Dendritic cell treated with granulocyte-macrophage colony-stimulating factor and Interleukin-4, amounts not matched to agents 40 ng/mL and 50 ng/mL, for 4 days (primary cell): Measurements from ENCODE around the gene SFXN5.
"Not testable (repeated sequence)": the region's sequence is repeated elsewhere in the genome, so short reads cannot be mapped to it uniquely, and the experiment has no call there.

Experiments used
- H3K27ac Mint-ChIP-seq: one replicate; pipeline ENCODE4 v1.8.0; 2022; ENCODE audit warnings: mild to moderate bottlenecking, mixed read lengths
- H3K27me3 Mint-ChIP-seq: one replicate; pipeline ENCODE4 v1.8.0; 2022; ENCODE audit warnings: mild to moderate bottlenecking, mixed read lengths
- H3K36me3 Mint-ChIP-seq: one replicate; pipeline ENCODE4 v1.8.0; 2022; ENCODE audit warnings: low read depth, mixed read lengths
- H3K4me1 Mint-ChIP-seq: one replicate; pipeline ENCODE4 v1.8.0; 2022; ENCODE audit warnings: low read depth, mixed read lengths
- H3K4me3 Mint-ChIP-seq: one replicate; pipeline ENCODE4 v1.8.0; 2022; ENCODE audit warnings: mild to moderate bottlenecking, moderate library complexity, mixed read lengths
- H3K9me3 Mint-ChIP-seq: one replicate; pipeline ENCODE4 v1.8.0; 2022; ENCODE audit warnings: mixed read lengths
- intact Hi-C: fragments of 100-400 bp; cut with micrococcal nuclease; formaldehyde crosslinking; loops from one replicate; pipeline ENCODE4 v1.15.0; 2022

SFXN5 gene

DNA sequence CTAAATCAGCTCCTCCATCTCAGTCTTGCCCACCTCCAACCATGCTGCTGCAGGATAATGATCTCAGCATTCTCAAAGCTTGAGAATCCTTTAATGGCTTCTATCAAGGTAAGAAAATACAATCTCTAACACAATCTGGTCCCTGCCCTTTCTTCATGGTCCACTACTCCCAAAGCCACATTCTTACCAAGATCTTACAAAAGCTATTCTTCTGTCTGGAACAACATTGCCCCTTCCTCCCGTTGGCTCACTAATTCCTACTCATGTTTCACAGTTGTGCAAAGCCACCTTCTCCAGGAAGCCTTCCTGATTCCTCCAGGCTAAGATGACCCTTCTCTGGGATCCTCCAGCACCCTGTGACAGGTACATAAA lies 5.9 kb upstream of the SFXN5 start:
- intact Hi-C loops: no loop called here

DNA sequence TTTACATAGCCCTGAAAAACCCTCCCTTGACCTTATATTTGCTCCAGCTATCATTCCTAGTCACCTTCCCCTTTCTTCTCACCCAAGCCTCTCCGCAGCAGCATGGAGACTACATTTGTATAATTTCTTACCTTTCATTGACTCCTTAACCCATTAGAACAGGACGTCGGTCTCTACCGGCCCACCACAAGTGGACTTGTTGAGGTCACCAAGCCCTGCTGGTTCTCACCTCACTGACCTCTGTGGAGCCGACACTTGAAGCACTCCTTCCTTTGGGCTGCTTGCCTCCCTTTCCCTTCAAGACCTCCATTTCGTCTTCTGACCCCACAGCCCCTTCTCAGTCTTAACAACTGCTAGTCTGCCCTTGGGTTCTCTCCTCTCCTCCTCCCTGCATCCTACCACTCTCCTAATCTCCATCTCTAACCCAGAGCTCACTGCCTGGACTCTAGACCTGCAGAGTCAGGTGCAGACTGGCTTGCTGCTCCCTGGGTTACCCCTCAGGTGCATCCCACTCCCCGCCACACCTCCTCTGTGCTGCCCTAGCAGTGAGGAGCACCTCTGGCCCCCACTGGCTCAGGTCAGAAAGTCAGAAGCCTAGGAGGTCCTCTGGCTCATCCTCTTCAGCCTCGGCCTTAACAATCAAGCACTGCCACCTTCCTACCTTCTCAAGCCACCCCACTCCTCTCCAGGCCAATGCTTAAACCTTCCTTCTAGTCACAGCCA lies 5.3 kb upstream of the SFXN5 start:
- Mint-ChIP-seq H3K36me3 (peaks cover 2% of the 10 kb centered on the region), H3K27me3 (peaks cover 22% of the 10 kb centered on the region), H3K9me3 (no peaks in the 10 kb centered on the region), H3K4me3 (no peak overlapping the region), H3K4me1 (peaks cover 5% of the 10 kb centered on the region), H3K27ac (no peak overlapping the region)
- intact Hi-C loops: no loop called here

More for the DNA sequence above, 5.9 kb upstream of the SFXN5 start:
- peaks cover 22% of the 10 kb centered on the region for H3K27me3 Mint-ChIP-seq
- no peaks in the 10 kb centered on the region for H3K4me1 Mint-ChIP-seq
- no peak overlapping the region for H3K4me3 Mint-ChIP-seq
- no peaks in the 10 kb centered on the region for H3K9me3 Mint-ChIP-seq
- no peak overlapping the region for H3K27ac Mint-ChIP-seq
- no peaks in the 10 kb centered on the region for H3K36me3 Mint-ChIP-seq

DNA sequence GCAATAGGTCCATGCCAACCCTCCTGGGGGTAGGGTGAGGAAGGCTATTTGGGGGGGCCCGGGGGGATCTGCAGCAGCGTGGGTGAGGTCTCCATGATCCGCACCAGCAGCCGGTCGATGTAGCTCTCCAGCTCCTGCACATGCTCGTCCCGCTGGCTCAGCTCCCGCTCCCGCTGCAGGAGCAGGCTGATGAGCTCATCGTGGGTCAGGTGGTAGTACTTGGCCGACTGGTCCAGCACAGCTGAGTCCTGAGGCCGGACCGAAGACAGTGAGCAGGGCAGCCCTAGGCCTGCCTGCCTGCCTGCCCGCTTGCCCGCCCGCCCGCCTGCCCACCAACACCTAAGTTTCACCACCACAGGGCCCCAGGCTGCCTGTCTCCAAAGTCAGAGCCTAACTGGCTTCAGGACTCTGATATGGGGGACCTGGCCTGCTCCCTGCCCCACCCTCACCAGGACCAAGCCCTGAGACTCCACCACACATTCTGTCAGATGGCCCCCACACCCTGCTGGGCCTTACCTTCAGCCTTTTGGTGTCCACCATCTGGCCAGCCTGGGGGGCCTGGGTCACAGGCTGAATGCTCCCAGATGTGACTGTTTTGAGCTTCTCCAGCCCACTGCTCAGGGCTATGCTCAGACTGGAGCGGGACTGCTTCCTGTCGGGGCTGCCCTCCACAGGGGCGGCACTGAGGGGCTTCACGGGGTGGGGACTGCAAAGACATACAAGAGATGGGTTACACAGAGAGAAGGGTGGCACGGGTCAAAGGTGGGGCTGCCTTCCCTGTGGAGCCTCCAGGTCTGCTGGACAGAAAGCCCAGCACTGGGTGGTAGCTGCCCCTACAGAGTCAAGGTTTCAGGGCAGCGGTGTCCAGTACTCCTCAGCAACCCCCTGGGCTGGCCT lies 4.2 kb upstream of the SFXN5 start:
- Mint-ChIP-seq H3K27me3 (peaks cover 18% of the 10 kb centered on the region), H3K36me3 (peaks cover 8% of the 10 kb centered on the region), H3K4me1 (peaks cover 7% of the 10 kb centered on the region), H3K4me3 (no peak overlapping the region), H3K27ac (no peak overlapping the region), H3K9me3 (no peaks in the 10 kb centered on the region)
- intact Hi-C loops: no loop called here

DNA sequence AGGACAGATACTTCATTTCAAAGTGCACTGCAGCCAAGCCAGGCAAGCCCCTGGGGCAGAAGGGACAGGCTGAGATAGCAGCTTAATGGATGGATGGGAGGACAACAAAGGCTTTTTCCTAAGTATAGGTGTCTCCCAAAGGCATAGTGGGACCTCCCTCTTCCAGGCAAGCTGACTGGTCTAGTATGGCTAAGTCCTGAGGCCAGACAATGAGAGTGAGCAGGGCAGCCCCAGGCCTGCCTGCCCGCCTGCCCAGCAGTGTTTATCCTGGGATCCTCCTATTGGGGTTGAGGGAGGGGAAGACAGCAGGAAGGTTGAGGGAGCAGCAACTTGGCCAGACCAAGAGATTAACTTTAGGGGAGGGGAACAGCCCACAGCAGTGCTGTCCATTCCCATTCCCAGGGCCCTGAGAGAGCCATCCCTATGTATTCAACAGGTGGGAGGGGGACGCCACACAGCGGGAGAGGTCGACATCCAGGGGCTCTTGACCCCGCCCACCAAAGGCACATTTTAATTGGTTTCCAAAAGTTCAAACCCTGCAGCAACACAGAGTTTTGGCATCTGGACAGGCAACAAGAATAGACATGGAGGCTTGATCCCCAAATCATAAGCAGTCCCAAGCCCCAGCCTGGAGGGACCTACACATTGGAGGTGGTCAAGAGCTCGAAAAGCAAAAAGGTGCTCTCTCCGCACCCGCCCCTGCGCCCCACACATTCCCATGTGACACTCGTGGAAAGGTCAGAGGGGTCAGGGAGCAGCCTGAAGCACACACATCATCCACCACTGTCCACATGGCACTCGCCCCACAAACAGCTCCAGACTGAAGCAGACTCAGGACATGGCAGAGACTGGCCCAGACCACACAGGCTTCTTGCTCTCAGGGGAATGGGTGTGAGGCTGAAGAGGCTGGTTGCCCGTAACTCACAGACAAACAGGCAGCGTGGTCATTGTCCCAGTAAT lies 2.9 kb upstream of the SFXN5 start:
- Mint-ChIP-seq H3K4me1 (peaks cover 16% of the 10 kb centered on the region), H3K9me3 (no peaks in the 10 kb centered on the region), H3K4me3 (no peak overlapping the region), H3K27me3 (peaks cover 16% of the 10 kb centered on the region), H3K27ac (no peak overlapping the region), H3K36me3 (peaks cover 14% of the 10 kb centered on the region)
- intact Hi-C loops: loop anchor here (5.0 kb wide), 3 partner anchors 82 to 313 kb away; partner anchors contain the start of genes ALMS1 and SMYD5

DNA sequence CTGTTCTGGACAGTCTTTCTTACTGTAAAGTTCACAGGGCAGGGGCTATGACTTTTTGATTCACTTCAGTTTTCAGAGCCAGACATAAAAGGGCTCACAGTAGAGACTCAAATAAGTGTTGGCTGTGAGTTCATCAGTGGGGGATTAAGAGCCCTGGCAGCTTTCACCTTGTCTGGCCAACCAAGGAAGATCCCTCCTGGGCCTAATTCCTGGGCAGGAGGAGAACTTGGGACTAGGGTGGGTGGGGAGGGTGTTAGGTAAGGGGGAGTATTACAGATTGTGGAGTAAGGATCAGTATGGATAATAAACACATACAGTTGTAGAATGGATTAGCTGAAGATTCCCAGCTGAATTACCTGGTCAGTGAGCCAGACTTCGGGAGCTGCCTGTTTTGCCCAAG lies 904 bp upstream of the SFXN5 start:
- H3K36me3 Mint-ChIP-seq: peaks cover 15% of the 10 kb centered on the region
- peak overlapping the region; percentile 91 for H3K4me3 Mint-ChIP-seq
- H3K9me3 Mint-ChIP-seq: no peaks in the 10 kb centered on the region
- peak overlapping the region; percentile 96 for H3K27ac Mint-ChIP-seq
- intact Hi-C loops: loop anchor here (5.0 kb wide), 3 partner anchors 80 to 315 kb away; partner anchors contain the start of genes ALMS1 and SMYD5
- H3K27me3 Mint-ChIP-seq: peaks cover 7% of the 10 kb centered on the region
- peaks cover 34% of the 10 kb centered on the region for H3K4me1 Mint-ChIP-seq

DNA sequence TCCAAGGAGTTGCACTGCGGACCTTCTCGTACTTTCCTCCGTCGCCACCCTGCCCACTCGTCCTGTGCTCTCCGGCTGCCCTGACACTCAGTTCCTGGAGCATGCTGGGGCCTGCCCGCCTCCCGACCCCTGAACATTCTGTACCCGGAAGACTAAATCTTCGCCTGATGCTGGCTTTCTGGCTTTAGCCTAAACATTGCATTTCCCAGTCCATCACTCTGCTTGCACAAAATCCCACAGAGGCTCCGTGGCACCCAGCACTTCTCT lies 550 bp upstream of the SFXN5 start:
- intact Hi-C loops: loop anchor here (5.0 kb wide), 3 partner anchors 80 to 315 kb away; partner anchors contain the start of genes ALMS1 and SMYD5
- Mint-ChIP-seq H3K9me3 (no peaks in the 10 kb centered on the region), H3K4me3 (peak overlapping the region; percentile 91)

DNA sequence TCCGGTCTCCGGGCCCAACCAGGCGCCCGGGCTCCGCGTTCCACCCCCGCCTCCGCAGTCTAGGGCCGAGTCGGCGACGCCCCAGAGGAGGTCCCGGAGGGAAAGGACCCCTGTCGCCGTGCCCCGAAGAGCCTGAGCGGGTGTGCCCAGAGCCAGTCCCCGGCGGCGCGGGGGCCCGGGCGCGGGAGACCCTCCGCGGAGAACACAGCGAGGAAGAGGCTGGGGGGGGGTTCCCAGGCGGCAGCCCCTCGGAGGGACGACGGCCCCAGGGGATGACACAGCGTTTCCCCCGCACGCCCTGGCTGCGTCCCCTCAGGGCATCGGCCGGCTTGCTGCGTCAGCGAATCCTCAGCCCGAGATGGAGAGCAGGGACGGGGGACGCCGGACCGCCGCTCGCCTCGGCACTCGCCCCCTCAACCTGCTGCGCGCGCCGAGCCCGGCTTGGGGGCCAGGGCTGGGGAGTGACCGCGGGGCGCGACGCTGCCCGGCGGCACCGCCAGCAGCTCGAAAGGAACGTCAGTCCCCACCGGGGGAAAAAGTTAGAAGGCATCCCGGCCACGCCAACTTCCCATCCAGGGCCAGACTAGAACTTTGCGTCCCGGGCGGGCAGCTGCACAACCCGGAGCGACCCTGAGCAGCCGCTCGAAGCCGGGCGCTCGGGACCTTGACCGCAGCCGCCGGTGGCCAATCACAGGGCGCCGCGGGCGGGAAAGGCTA lies 711 bp downstream of the SFXN5 start:
- H3K36me3 Mint-ChIP-seq: peaks cover 31% of the 10 kb centered on the region
- peak overlapping the region; percentile 91 for H3K4me3 Mint-ChIP-seq
- H3K4me1 Mint-ChIP-seq: peaks cover 51% of the 10 kb centered on the region
- H3K9me3 Mint-ChIP-seq: no peaks in the 10 kb centered on the region
- H3K27me3 Mint-ChIP-seq: peaks cover 2% of the 10 kb centered on the region
- intact Hi-C loops: loop anchor here (1.0 to 5.0 kb wide), 5 partner anchors 78 to 316 kb away; partner anchors contain the start of genes ALMS1, CCT7 and SMYD5
- H3K27ac Mint-ChIP-seq: peak overlapping the region; percentile 96

More for the DNA sequence above, 550 bp upstream of the SFXN5 start:
- peaks cover 38% of the 10 kb centered on the region for H3K4me1 Mint-ChIP-seq
- H3K36me3 Mint-ChIP-seq: peaks cover 19% of the 10 kb centered on the region
- H3K27ac Mint-ChIP-seq: peak overlapping the region; percentile 96
- H3K27me3 Mint-ChIP-seq: peaks cover 7% of the 10 kb centered on the region

DNA sequence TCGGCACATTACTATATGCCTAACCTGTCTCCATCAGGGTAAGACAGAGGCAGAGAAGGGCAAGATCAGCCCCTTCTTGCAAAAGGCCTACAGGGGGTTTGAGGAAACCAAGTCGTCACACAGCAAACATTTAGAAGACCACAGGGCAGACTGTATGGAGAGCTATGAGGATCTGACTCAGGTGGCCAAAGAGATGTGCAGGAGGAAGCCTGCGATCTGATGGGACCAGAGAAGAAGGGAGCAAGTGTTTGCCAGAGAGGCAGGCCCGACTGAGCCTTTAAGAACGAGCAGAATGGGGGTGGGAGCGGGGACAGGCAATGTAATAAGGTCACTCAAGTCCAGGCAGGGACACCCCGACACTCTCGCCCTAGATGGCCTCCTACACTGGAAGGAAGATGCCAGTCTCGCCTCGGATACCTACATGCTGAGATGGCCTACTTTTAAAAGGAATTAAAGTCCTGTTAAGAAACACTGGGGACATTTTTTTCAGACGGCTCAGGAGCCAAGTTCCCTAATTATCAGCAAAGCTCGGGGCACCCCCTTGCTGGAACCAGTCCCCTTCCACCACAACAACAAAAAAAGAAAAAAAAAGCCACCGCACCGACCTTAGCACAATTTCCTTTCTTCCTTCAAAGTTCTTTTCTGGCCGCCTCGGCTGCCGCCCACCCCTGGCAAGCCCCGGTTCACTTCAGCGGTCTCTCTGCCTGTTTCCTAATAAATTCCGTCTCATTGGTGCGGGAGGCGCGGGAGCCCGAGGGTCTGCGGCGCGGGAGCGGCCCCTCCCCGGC lies 1.5 kb downstream of the SFXN5 start:
- Mint-ChIP-seq H3K36me3 (peaks cover 39% of the 10 kb centered on the region), H3K27ac (peak overlapping the region; percentile 96), H3K27me3 (no peaks in the 10 kb centered on the region), H3K4me3 (peak overlapping the region; percentile 91), H3K9me3 (no peaks in the 10 kb centered on the region), H3K4me1 (peaks cover 55% of the 10 kb centered on the region)
- intact Hi-C loops: loop anchor here (2.0 to 5.0 kb wide), 4 partner anchors 78 to 317 kb away; partner anchors contain the start of genes ALMS1 and SMYD5

DNA sequence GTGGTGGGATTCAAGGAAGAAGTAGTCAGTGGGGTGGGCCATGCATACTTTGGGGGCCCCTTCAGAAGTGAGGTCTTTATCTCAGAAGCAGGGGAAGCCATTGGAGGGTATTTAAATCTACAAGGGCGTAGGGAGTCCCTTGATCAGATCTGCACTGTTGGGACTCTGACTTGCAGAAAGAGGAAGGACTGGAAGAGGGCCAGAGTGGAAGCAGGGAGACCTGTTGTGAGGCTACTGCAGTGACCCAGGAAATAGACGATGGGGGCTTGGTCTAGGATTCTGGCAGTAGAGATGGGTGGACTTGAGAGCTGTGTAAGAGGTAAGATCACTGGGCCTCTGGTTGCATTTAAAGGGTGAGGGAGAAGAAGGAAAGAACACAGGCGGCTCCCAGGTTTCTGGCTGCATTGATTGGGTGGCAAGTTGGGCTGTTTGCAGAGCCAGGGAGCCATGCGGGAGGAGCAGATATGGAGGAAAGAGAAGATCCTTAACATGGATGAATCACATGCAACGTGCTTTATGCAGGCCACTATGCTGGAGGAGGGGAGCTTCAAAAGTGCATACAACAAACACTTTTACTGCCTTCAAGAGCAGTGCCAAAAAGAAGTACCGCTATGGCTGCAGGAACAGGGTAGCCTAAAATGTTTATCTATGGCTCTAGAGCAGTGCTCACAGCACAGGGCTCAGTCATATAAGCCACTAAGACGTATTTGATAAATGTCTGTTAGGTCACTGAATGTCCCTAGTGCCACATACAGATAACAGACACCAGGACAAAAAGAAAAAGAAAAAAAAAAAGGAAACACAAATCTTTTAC lies 2.3 kb downstream of the SFXN5 start:
- intact Hi-C loops: no loop called here

DNA sequence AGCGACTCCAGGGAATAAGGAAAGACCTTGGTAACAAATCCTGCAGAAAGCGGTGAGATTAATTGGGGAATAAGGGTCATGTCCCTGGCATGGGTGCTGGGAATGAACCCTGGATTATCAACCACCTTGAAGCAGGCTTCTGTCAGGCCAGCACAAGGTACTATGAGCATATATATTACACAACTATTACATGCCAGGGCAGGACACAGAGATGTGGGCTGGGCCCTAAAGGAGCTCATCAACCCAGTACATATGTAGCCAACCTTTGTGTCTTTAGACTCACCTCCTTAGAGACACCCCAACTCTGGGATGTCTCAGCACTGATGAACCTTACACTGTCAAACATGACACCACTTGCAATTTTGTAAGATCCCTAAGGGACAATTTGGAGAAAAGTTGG lies 3.4 kb downstream of the SFXN5 start:
- Mint-ChIP-seq H3K36me3 (peaks cover 47% of the 10 kb centered on the region), H3K9me3 (no peaks in the 10 kb centered on the region), H3K27ac (no peak overlapping the region), H3K27me3 (no peaks in the 10 kb centered on the region), H3K4me3 (no peak overlapping the region), H3K4me1 (peaks cover 74% of the 10 kb centered on the region)
- intact Hi-C loops: no loop called here

More for the DNA sequence above, 2.3 kb downstream of the SFXN5 start:
- H3K27me3 Mint-ChIP-seq: no peaks in the 10 kb centered on the region
- H3K4me1 Mint-ChIP-seq: peaks cover 63% of the 10 kb centered on the region
- H3K4me3 Mint-ChIP-seq: peak overlapping the region; percentile 91
- no peaks in the 10 kb centered on the region for H3K9me3 Mint-ChIP-seq
- H3K36me3 Mint-ChIP-seq: peaks cover 47% of the 10 kb centered on the region
- peak overlapping the region; percentile 96 for H3K27ac Mint-ChIP-seq

DNA sequence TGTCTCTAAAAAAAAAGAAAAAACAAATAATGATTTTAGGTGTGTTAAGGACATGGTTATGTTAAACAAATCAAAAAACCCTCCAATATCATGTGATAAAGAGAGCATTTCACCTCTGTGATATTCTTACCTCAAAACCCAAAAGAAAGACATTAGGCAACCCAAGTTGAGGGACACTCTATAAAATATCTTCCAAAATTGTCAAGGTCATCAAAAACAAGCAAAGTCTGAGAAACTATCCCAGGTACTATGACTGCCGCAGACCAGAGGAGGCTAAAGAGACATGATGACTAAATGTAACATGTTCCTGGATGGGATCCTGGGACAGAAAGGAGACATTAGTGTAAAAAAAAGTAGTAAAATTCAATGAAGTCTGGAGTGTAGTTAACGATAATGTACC lies 4.5 kb downstream of the SFXN5 start:
- intact Hi-C loops: no loop called here
- Mint-ChIP-seq H3K4me3 (no peak overlapping the region), H3K9me3 (no peaks in the 10 kb centered on the region), H3K36me3 (peaks cover 51% of the 10 kb centered on the region), H3K27ac (no peak overlapping the region), H3K4me1 (peaks cover 82% of the 10 kb centered on the region), H3K27me3 (no peaks in the 10 kb centered on the region)

DNA sequence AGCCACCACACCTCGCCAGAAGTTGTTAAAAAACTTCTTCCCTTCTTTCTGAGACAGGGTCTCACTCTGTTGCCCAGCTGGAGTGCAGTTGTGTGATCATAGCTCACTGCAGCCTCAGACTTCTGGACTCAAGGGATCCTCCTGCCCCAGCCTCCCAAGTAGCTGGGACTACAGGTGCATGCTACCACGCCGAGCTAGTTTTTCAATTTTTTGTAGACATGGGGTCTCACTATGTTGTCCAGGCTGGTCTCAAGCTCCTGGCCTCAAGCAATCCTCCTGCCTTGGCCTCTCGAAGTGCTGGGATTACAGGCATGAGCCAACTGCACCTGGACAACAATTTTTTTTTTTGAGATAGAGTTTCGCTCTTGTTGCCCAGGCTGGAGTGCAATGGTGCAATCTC lies 6.4 kb downstream of the SFXN5 start:
- H3K4me3 Mint-ChIP-seq, H3K9me3 Mint-ChIP-seq, H3K27me3 Mint-ChIP-seq, intact Hi-C loops, H3K27ac Mint-ChIP-seq: not testable (repeated sequence)
- H3K36me3 Mint-ChIP-seq: peaks cover 46% of the 10 kb centered on the region
- H3K4me1 Mint-ChIP-seq: peaks cover 77% of the 10 kb centered on the region
